Sigmoid colon (tissue), 7 donors: ENCODE results near the gene PRKAR2A. TPM values are rescaled to one million over a fixed set of nuclear protein-coding genes. Genes with fewer than 3 reads are reported as not detected.
A peak's percentile ranks its signal among the peaks of the same experiment; 100 is the strongest.

Experiments
- DNase-seq: peaks from one replicate; pipeline ENCODE4 v3.0.0-alpha.2; 2019
- H3K27ac ChIP-seq, 4 donors: fragments of 200-600 bp; sonication (generic); one replicate each; pipeline ENCODE4 v1.5.1; 2016 to 2019; ENCODE audit warnings: mild to moderate bottlenecking in 1 of 4
- H3K27me3 ChIP-seq, 3 donors: fragments of 200-600 bp; sonication (generic); one replicate each; pipeline ENCODE4 v1.5.1; 2019; ENCODE audit warnings: mild to moderate bottlenecking in 1 of 3
- H3K36me3 ChIP-seq, 4 donors: fragments of 200-600 bp; sonication (generic); one replicate each; pipeline ENCODE4 v1.5.1; 2016 to 2019
- H3K4me1 ChIP-seq, 4 donors: fragments of 200-600 bp; sonication (generic); one replicate each; pipeline ENCODE4 v1.5.1; 2017 to 2019
- H3K4me3 ChIP-seq, 4 donors: fragments of 200-600 bp; sonication (generic); one replicate each; pipeline ENCODE4 v1.5.1; 2017 to 2019; ENCODE audit warnings: mild to moderate bottlenecking in 2 of 4, moderate library complexity in 1 of 4
- H3K9me3 ChIP-seq, 4 donors: fragments of 200-600 bp in 3 of 4; sonication (generic) in 3 of 4; one replicate each; pipeline versions ENCODE4 v1.5.1 to v1.6.1; 2013 to 2019
- EP300 ChIP-seq, 4 donors: sonication (generic); formaldehyde crosslinking; IDR thresholded peaks; one replicate each; pipeline ENCODE4 v1.6.1; 2017; ENCODE audit warnings: antibody characterized with exemption in 4 of 4
- POLR2A ChIP-seq, 2 donors: fragments of 450-650 bp; IDR thresholded peaks; one replicate each; pipeline ENCODE4 v1.6.1; 2016; ENCODE audit warnings: antibody characterized with exemption in 2 of 2, mild to moderate bottlenecking in 2 of 2, moderate library complexity in 2 of 2
- POLR2AphosphoS5 ChIP-seq, 4 donors: sonication (generic); formaldehyde crosslinking; IDR thresholded peaks; one replicate each; pipeline ENCODE4 v1.6.1; 2017; ENCODE audit warnings: antibody characterized with exemption in 4 of 4
- WGBS, 2 donors: extraction: QIAGEN DNeasy Blood & Tissue Kit; methylation state at CpG; one replicate each; pipeline ENCODE4 v1.1.7; 2013; 5-methylcytosine and 5-hydroxymethylcytosine counted together
- intact Hi-C: fragments of 100-400 bp; cut with DNase I; formaldehyde crosslinking; loops from one replicate; pipeline ENCODE4 v1.15.1; 2023
- polyA plus RNA-seq, 3 donors: library from polyadenylated mRNA; stranded (reverse); fragments of 200-250 nt; gene quantifications; one replicate each; pipeline ENCODE4 v1.2.3, GENCODE V29; 2013
- total RNA-seq, 4 donors: library from RNA; depleted of rRNA; stranded (reverse); fragments of >200 nt; gene quantifications; one replicate each; pipeline ENCODE4 v1.1.0, GENCODE V29; 2016
- TF ChIP-seq, protein P1 (sequence below), 4 experiments: fragments of 450-650 bp in 3 of 4; fragments of 200-600 bp in 1 of 4; IDR thresholded peaks; one replicate each; pipeline ENCODE4 v1.5.1; 2016 to 2019; ENCODE audit warnings: antibody characterized with exemption in 4 of 4, mild to moderate bottlenecking in 3 of 4, moderate library complexity in 2 of 4
- donor health status: healthy with polysubstance abuse.
- donor health status: Bipolar disorder and iron deficiency.
- donor health status: healthy.

The PRKAR2A gene
- total and polyA plus RNA-seq, 7 donors = 9.6 to 64.5 (median 23.9) TPM

GRCh38 chr3:48711727-48712126 is 135.9 kb downstream of the PRKAR2A start:
- 44 to 61% methylated on average over 2 of the region's 2 CpGs for WGBS, 2 donors
- Histone ChIP-seq H3K27ac (no peak overlapping the region), H3K9me3 (no peaks in the 10 kb centered on the region), H3K36me3 (peaks cover 0 to 66% (median 11%) of the 10 kb centered on the region in 4 donors), H3K4me3 (no peak overlapping the region), H3K27me3 (no peaks in the 10 kb centered on the region), H3K4me1 (peaks cover 0 to 72% (median 68%) of the 10 kb centered on the region in 4 donors)
- TF ChIP-seq POLR2AphosphoS5 (IDR thresholded peaks at IDR 0.05) (no peak), POLR2A (IDR thresholded peaks at IDR 0.05) (no peak), EP300 (IDR thresholded peaks at IDR 0.05) (no peak)
- TF ChIP-seq, protein P1, sequence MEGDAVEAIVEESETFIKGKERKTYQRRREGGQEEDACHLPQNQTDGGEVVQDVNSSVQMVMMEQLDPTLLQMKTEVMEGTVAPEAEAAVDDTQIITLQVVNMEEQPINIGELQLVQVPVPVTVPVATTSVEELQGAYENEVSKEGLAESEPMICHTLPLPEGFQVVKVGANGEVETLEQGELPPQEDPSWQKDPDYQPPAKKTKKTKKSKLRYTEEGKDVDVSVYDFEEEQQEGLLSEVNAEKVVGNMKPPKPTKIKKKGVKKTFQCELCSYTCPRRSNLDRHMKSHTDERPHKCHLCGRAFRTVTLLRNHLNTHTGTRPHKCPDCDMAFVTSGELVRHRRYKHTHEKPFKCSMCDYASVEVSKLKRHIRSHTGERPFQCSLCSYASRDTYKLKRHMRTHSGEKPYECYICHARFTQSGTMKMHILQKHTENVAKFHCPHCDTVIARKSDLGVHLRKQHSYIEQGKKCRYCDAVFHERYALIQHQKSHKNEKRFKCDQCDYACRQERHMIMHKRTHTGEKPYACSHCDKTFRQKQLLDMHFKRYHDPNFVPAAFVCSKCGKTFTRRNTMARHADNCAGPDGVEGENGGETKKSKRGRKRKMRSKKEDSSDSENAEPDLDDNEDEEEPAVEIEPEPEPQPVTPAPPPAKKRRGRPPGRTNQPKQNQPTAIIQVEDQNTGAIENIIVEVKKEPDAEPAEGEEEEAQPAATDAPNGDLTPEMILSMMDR (IDR thresholded peaks at IDR 0.05) = no peak
- intact Hi-C loops = no loop called here
- no peak for DNase-seq

- no peak for DNase-seq
- intact Hi-C loops = no loop called here
- peak overlapping the region in 2 of 4 donors; percentile 6 to 14 for H3K27ac ChIP-seq
- H3K36me3 ChIP-seq = peaks cover 0 to 59% (median 12%) of the 10 kb centered on the region in 4 donors
- H3K9me3 ChIP-seq = no peaks in the 10 kb centered on the region
- peaks cover 0 to 56% (median 47%) of the 10 kb centered on the region in 4 donors for H3K4me1 ChIP-seq
- TF ChIP-seq, protein P1 (IDR thresholded peaks at IDR 0.05) = no peak
- TF ChIP-seq EP300 (IDR thresholded peaks at IDR 0.05) = no peak
- no peak for TF ChIP-seq POLR2A (IDR thresholded peaks at IDR 0.05)
- H3K27me3 ChIP-seq = no peaks in the 10 kb centered on the region
- H3K4me3 ChIP-seq = no peak overlapping the region
- WGBS, 2 donors = 69 to 83% methylated on average over 7 of the region's 7 CpGs
These were observed 138.6 kb downstream of the PRKAR2A start for GRCh38 chr3:48709051-48709461.

DNA sequence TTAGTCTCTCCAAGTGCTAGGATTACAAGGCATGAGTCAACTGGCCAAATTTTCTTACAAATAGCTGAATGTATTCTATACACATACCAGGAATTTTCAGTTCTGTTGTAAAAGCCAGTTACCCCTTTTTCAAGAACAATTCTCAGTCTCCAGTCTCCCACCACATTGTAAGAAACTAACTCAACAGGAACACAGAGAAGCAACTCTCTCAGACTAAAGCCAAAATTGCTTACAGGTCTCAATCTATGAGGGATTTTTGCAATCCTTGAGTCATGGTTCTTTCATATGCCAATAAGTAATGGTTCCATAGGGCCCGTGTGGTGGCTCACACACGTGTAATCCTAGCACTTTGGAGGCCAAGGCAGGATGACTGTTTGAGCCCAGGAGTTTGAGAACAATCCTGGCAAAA is 139.2 kb downstream of the PRKAR2A start:
- peak overlapping the region in 2 of 4 donors; percentile 14 to 23 for H3K27ac ChIP-seq

DNA sequence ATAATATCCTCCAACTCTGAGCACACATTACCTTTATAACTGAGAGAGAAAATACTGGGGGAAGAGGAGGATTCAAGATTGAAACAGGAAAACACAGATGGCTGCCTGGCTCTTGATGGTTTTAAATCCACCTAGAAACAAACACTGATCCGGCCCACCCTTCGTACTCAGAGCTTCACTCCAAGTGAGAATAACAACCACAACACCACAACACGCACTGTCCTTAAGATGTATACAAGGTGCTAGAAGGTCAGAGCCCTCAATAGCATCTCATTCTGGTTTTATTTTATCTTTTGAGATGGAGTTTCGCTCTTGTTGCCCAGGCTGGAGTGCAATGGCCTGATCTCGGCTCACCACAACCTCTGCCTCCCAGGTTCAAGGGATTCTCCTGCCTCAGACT is 140.5 kb downstream of the PRKAR2A start:
- TF ChIP-seq POLR2A (IDR thresholded peaks at IDR 0.05) (no peak), POLR2AphosphoS5 (IDR thresholded peaks at IDR 0.05) (no peak), EP300 (IDR thresholded peaks at IDR 0.05) (no peak)
- TF ChIP-seq, protein P1 (IDR thresholded peaks at IDR 0.05) = no peak
- WGBS, 2 donors = 77 to 80% methylated on average over 5 of the region's 5 CpGs
- intact Hi-C loops = no loop called here
- no peak overlapping the region for H3K27ac ChIP-seq
- no peak for DNase-seq
- no peaks in the 10 kb centered on the region for H3K9me3 ChIP-seq
- peaks cover 0 to 43% (median 12%) of the 10 kb centered on the region in 4 donors for H3K36me3 ChIP-seq
- peaks cover 0 to 50% (median 38%) of the 10 kb centered on the region in 4 donors for H3K4me1 ChIP-seq
- no peaks in the 10 kb centered on the region for H3K27me3 ChIP-seq
- H3K4me3 ChIP-seq = no peak overlapping the region

More for the DNA sequence above, 139.2 kb downstream of the PRKAR2A start:
- H3K4me1 ChIP-seq = peaks cover 0 to 56% (median 48%) of the 10 kb centered on the region in 4 donors
- H3K9me3 ChIP-seq = no peaks in the 10 kb centered on the region
- H3K4me3 ChIP-seq = no peak overlapping the region
- H3K27me3 ChIP-seq = no peaks in the 10 kb centered on the region
- no peak for DNase-seq
- intact Hi-C loops = no loop called here
- WGBS, 2 donors = 18 to 66% methylated on average over 2 of the region's 2 CpGs
- TF ChIP-seq POLR2A (IDR thresholded peaks at IDR 0.05) (no peak), EP300 (IDR thresholded peaks at IDR 0.05) (no peak)
- peaks cover 0 to 54% (median 12%) of the 10 kb centered on the region in 4 donors for H3K36me3 ChIP-seq

GRCh38 chr3:48702320-48702920 is 145.3 kb downstream of the PRKAR2A start:
- peaks cover 0 to 30% (median 7%) of the 10 kb centered on the region in 4 donors for H3K36me3 ChIP-seq
- peaks cover 0 to 31% (median 11%) of the 10 kb centered on the region in 4 donors for H3K4me1 ChIP-seq
- TF ChIP-seq, protein P1 (IDR thresholded peaks at IDR 0.05) = no peak
- TF ChIP-seq POLR2AphosphoS5 (IDR thresholded peaks at IDR 0.05) = no peak
- TF ChIP-seq EP300 (IDR thresholded peaks at IDR 0.05) = no peak
- no peak for TF ChIP-seq POLR2A (IDR thresholded peaks at IDR 0.05)
- DNase-seq = no peak
- intact Hi-C loops = no loop called here
- no peak overlapping the region for H3K27ac ChIP-seq
- H3K27me3 ChIP-seq = no peaks in the 10 kb centered on the region
- 85 to 90% methylated on average over 6 of the region's 6 CpGs for WGBS, 2 donors
- no peak overlapping the region for H3K4me3 ChIP-seq
- H3K9me3 ChIP-seq = no peaks in the 10 kb centered on the region
